ENCODE results near the gene SASH1. TPM values are rescaled to one million over a fixed set of nuclear protein-coding genes. Genes with fewer than 3 reads are reported as not detected.

Gene SASH1
- total and polyA plus RNA-seq, 2 of the 8 experiments (the other 6 are each of a cell fraction or from before 2014, with no cell fraction given): 6.0 to 20.2 TPM

- Histone ChIP-seq H3K23me2 (ENCODE audit: low read depth, low read length) (no peaks in the 10 kb centered on the region), H3K23ac (ENCODE audit: insufficient read length) (no peak overlapping the region), H2BK120ac (replicated peaks; ENCODE audit: low read depth, low read length) (no peak overlapping the region), H3K9me3 (ENCODE audit: insufficient read depth in 2 of 2, low read depth in 1 of 2, low read length in 1 of 2) (no peaks in the 10 kb centered on the region), H4K8ac (ENCODE audit: extremely low read depth, insufficient read depth, low read length) (no peak overlapping the region), H3K4me1 (replicated peaks in 1 of 4; ENCODE audit: control insufficient read depth in 3 of 4, insufficient read depth in 4 of 4, low read length in 3 of 4) (no peaks in the 10 kb centered on the region; a peak in 1 of 7 replicates), H2BK20ac (ENCODE audit: low read length) (no peak overlapping the region), H2BK5ac (ENCODE audit: low read depth, low read length) (no peak overlapping the region), H2BK12ac (ENCODE audit: low read depth, low read length) (no peak overlapping the region), H4K20me1 (replicated peaks in 1 of 2; ENCODE audit: control insufficient read depth in 1 of 2, insufficient read depth in 2 of 2, low read length in 2 of 2) (no peaks in the 10 kb centered on the region), H3K79me1 (ENCODE audit: low read depth, low read length) (no peaks in the 10 kb centered on the region), H3K79me2 (ENCODE audit: control insufficient read depth in 1 of 2, insufficient read depth in 2 of 2, low read length in 2 of 2) (no peaks in the 10 kb centered on the region), H3K4me3 (ENCODE audit: extremely low read depth in 1 of 4, insufficient read depth in 2 of 4, low read depth in 3 of 4, low read length in 4 of 4) (no peak overlapping the region), H4K5ac (ENCODE audit: insufficient read length, low read depth, low read length) (no peak overlapping the region), H3K27me3 (replicated peaks in 1 of 4; ENCODE audit: control insufficient read depth in 3 of 4, extremely low read depth in 1 of 4, insufficient read depth in 3 of 4, low read length in 3 of 4) (no peaks in the 10 kb centered on the region), H4K91ac (replicated peaks; ENCODE audit: insufficient read length, low read length) (no peak overlapping the region), H3K4me2 (ENCODE audit: insufficient read depth in 1 of 2, low read depth in 2 of 2, low read length in 2 of 2) (no peak overlapping the region), H2AK5ac (ENCODE audit: low read depth, low read length) (no peak overlapping the region), H2BK15ac (ENCODE audit: low read length) (no peak overlapping the region), H3K14ac (ENCODE audit: insufficient read length) (no peak overlapping the region), H3K27ac (ENCODE audit: low read depth, low read length) (no peak overlapping the region), H3K56ac (replicated peaks; ENCODE audit: insufficient read length, low read depth, low read length) (no peak overlapping the region), H3K18ac (ENCODE audit: extremely low read depth, low read length) (no peak overlapping the region), H3K4ac (replicated peaks; ENCODE audit: insufficient read length, low read depth, low read length) (no peak overlapping the region), H3K36me3 (ENCODE audit: control insufficient read depth in 2 of 4, insufficient read depth in 4 of 4, low read length in 3 of 4) (no peaks in the 10 kb centered on the region), H2AFZ (ENCODE audit: low read length) (no peak overlapping the region), H3K9ac (replicated peaks in 1 of 4; ENCODE audit: extremely low read depth in 1 of 4, low read depth in 3 of 4, low read length in 3 of 4) (no peak overlapping the region)
- DNase-seq (ENCODE audit: low read depth in 1 of 2, low spot score in 2 of 2) (no peak), FAIRE-seq (no peak)
- POLR2A ChIA-PET (ENCODE audit: partially characterized antibody): no interaction called here
- 96% methylated on average over 7 of the region's 7 CpGs; no CpG with 5 or more reads in 1 of the 2 experiments for WGBS, 2 experiments (ENCODE audit: extremely low coverage in 1 of 2, insufficient coverage in 1 of 2, insufficient read length in 1 of 2, insufficient replicate concordance in 2 of 2, low coverage in 1 of 2, low lambda C conversion rate in 2 of 2, missing lambda C conversion rate in 1 of 2)
- CTCF ChIA-PET (ENCODE audit: partially characterized antibody): interaction anchor here (0.6 to 0.7 kb wide), 2 partner anchors 114 to 178 kb away, joined by 3 to 4 read pairs; no protein-coding TSS in a partner anchor
- no peak for TF ChIP-seq CEBPB (IDR thresholded peaks at IDR 0.05; ENCODE audit: low read depth, low read length)
- no peak for TF ChIP-seq SP4 (IDR thresholded peaks at IDR 0.05; ENCODE audit: low read length)
- no peak for TF ChIP-seq SP1 (IDR thresholded peaks at IDR 0.05; ENCODE audit: low read depth, low read length)
- no peak for TF ChIP-seq HDAC2 (IDR thresholded peaks at IDR 0.05; ENCODE audit: borderline replicate concordance in 1 of 2, low read depth in 2 of 2, low read length in 2 of 2)
- no peak for TF ChIP-seq JUND (IDR thresholded peaks at IDR 0.05; ENCODE audit: low read length)
- TF ChIP-seq TAF7 (optimal IDR thresholded peaks at IDR 0.05; ENCODE audit: borderline replicate concordance, low read depth, low read length): no peak
- no peak for TF ChIP-seq SUZ12 (IDR thresholded peaks at IDR 0.05; ENCODE audit: low read length)
- TF ChIP-seq BCL11A (IDR thresholded peaks at IDR 0.05; ENCODE audit: low read depth in 2 of 2, low read length in 2 of 2): no peak
- TF ChIP-seq ASH2L (IDR thresholded peaks at IDR 0.05; ENCODE audit: low read length): no peak
Measured at GRCh38 chr6:148294059-148294458, 48.6 kb upstream of the SASH1 start.

Data from H1 (cell line).